ENCODE measurements around the gene SMIM41. TPM values are rescaled to one million over a fixed set of nuclear protein-coding genes. Genes with fewer than 3 reads are reported as not detected.
A peak's percentile ranks its signal among the peaks of the same experiment; 100 is the strongest.

Gene SMIM41
- total RNA-seq, 1 donor from 2014 or later, result not detected

DNA sequence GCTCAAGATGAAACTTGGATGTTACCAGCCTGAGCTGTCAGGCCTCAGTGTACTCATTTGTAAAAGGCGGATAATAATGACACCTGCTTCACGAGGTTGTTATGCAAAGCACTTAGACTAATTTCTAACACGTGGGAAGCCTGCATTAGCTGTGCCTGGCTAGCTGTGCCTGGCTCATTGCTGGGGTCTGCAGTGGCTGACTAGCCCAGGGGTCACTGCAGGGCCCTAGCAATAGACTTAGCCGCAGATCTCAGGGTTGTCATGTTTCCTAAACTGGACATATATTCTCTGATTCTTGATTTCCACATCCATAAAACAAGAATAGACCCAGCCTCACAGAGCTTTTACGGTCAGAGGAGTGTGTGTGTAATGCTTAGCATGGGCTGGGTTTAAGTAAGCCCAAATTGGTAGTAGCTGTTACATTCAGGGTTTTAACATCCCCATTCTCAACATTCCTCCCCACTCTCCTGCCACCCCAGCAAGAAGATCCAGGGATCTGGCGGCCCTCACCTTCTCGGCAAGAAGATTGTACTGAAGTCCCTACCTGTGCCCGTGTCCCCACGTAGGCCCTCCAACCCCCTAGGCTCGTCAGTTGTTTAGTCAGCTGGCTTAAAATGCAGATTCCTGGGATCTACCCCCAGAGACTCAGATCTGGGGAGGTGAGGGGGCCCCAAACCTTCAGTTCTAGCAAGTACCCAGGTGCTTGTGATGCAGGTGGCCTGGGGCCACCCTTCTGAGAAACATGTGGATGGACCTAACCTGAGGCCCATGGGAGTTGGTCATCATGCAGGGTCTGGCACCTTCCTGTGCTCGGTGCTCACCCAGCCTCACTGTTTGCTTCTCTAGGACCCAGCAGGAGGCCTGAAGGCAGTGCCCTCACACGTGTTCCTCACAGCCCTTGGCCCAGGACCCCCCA lies 19.7 kb upstream of the SMIM41 start:
- Mint-ChIP-seq H3K9me3 (no peaks in the 10 kb centered on the region), H3K36me3 (ENCODE audit: low read depth) (no peaks in the 10 kb centered on the region), H3K4me3 (no peak overlapping the region), H3K4me1 (peaks cover 33% of the 10 kb centered on the region), H3K27me3 (ENCODE audit: low read depth) (no peaks in the 10 kb centered on the region), H3K27ac (ENCODE audit: unreplicated experiment) (no peak overlapping the region)
- TF ChIP-seq, protein P1, sequence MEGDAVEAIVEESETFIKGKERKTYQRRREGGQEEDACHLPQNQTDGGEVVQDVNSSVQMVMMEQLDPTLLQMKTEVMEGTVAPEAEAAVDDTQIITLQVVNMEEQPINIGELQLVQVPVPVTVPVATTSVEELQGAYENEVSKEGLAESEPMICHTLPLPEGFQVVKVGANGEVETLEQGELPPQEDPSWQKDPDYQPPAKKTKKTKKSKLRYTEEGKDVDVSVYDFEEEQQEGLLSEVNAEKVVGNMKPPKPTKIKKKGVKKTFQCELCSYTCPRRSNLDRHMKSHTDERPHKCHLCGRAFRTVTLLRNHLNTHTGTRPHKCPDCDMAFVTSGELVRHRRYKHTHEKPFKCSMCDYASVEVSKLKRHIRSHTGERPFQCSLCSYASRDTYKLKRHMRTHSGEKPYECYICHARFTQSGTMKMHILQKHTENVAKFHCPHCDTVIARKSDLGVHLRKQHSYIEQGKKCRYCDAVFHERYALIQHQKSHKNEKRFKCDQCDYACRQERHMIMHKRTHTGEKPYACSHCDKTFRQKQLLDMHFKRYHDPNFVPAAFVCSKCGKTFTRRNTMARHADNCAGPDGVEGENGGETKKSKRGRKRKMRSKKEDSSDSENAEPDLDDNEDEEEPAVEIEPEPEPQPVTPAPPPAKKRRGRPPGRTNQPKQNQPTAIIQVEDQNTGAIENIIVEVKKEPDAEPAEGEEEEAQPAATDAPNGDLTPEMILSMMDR (conservative IDR thresholded peaks at IDR 0.05), result no peak
- no peak for DNase-seq (ENCODE audit: low read depth, low spot score)

DNA sequence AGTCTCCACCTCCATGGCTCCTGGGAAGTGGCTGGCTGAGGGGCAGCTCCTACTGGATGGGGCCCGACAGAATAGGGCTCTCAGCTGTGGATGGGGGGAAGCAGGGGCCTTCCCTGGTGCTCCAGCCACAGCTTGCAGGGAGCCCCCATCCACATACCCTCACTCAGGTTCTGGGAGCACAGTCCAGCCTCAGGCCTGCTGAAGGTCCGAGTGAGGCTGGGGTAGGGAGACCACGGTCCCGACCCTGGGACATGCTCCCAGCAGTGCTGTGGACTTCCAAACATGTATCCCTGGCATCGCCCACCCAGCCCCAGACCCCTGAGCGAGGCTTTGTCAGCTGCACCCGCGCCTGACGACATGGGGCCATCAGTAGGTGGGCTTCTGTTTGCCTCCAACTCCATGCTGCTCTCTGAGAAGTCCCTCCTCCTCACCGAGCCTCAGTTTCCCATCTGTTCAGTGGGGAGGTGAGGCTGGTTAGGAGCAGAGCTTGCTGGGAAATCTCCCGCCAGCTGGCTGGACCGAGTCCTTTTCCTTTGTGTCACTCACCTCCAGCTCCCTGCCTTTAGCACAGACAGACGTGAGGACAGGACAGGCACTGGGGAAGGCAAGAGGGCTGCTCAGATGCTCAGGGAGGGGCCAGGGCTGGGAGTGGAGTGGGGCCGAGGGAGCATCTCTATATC lies 18.9 kb upstream of the SMIM41 start:
- DNase-seq (ENCODE audit: low read depth, low spot score), result no peak
- H3K4me1 Mint-ChIP-seq, result peaks cover 32% of the 10 kb centered on the region
- H3K4me3 Mint-ChIP-seq, result no peak overlapping the region
- no peaks in the 10 kb centered on the region for H3K36me3 Mint-ChIP-seq (ENCODE audit: low read depth)
- peak overlapping the region; percentile 84 for H3K27ac Mint-ChIP-seq (ENCODE audit: unreplicated experiment)
- no peaks in the 10 kb centered on the region for H3K9me3 Mint-ChIP-seq
- TF ChIP-seq, protein P1 (conservative IDR thresholded peaks at IDR 0.05), result no peak
- no peaks in the 10 kb centered on the region for H3K27me3 Mint-ChIP-seq (ENCODE audit: low read depth)

GRCh38 chr12:52061470-52062166 lies 17.9 kb upstream of the SMIM41 start:
- Mint-ChIP-seq H3K9me3 (no peaks in the 10 kb centered on the region), H3K27me3 (ENCODE audit: low read depth) (no peaks in the 10 kb centered on the region), H3K36me3 (ENCODE audit: low read depth) (no peaks in the 10 kb centered on the region), H3K4me3 (peak overlapping the region; percentile 44), H3K27ac (ENCODE audit: unreplicated experiment) (peak overlapping the region; percentile 81), H3K4me1 (peaks cover 36% of the 10 kb centered on the region)
- TF ChIP-seq, protein P1 (conservative IDR thresholded peaks at IDR 0.05), result no peak
- peak; percentile 61 for DNase-seq (ENCODE audit: low read depth, low spot score)

DNA sequence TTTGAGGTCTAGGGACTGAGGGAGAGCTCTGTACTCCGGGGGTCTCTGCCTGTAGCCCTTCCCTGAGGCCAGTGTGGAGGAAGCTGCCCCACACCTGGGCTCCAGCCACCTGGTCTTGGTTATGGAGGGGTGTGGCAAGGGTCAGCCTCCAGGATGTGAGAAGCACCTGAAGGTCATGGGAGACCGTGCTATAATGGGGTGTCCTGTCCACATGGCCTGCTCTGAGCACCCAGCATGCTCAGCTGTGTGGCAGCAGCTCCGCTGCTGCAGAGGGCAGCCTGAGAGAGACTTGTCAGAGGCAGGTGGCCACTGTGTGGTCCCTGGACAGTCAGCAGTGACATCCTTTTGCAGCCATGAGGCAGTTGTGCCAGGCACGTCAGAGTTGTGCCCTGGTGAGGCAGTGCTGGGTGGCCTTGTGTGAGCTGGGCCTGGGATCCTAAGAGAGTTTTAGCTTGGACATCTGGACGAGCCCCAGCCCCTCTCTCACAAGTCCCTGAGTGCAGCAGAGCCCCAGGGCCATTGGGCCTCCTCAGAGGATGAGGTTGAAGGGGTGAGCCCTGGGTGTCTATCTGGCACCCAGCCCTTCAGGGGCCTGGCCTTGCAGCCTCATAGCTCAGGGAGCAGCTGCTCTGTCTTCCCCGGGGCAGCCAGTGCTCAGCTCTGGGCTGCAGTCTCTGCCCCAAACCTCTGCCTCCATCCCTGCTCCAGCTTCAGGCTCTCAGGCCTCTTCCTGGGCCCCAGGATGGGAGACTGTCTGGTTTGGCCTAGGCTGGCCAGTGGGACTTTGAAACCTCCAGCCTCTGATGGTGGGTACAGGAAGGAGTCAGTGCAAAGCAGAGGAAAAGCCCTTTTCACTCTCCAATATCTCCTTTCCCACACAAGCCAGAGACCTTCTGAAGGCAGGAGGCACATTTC lies 17.1 kb upstream of the SMIM41 start:
- H3K4me3 Mint-ChIP-seq, result peak overlapping the region; percentile 23
- no peaks in the 10 kb centered on the region for H3K27me3 Mint-ChIP-seq (ENCODE audit: low read depth)
- TF ChIP-seq, protein P1 (conservative IDR thresholded peaks at IDR 0.05), result no peak
- no peaks in the 10 kb centered on the region for H3K36me3 Mint-ChIP-seq (ENCODE audit: low read depth)
- H3K27ac Mint-ChIP-seq (ENCODE audit: unreplicated experiment), result peak overlapping the region; percentile 84
- H3K9me3 Mint-ChIP-seq, result no peaks in the 10 kb centered on the region
- no peak for DNase-seq (ENCODE audit: low read depth, low spot score)
- H3K4me1 Mint-ChIP-seq, result peaks cover 42% of the 10 kb centered on the region
